ENCODE results near the gene ST8SIA4. TPM values are rescaled to one million over a fixed set of nuclear protein-coding genes. Genes with fewer than 3 reads are reported as not detected.

The ST8SIA4 gene
- 58.5 TPM for total RNA-seq (2013)
- polyA plus RNA-seq, result 10 to 100 TPM; 12.4 to 36.4 (median 30.7) TPM
- polyA minus RNA-seq, result 20.1 and 29.7 TPM in 2 replicates
- total RNA-seq, result 24.3 to 138 (median 95.9) reads per million in 11 experiments

GRCh38 chr5:100903039-100903887, at the start of gene ST8SIA4:
Gene ST8SIA4, minus strand, starts transcription at chr5:100903282. Its CDS starts 327 bp downstream, at chr5:100902955.
- H3K79me2 ChIP-seq (ENCODE audit: insufficient read depth, low read length), result peaks cover 52% of the 10 kb centered on the region
- peak within 1 kb of the TSS; percentile 72 to 86 (median 84) for H3K4me3 ChIP-seq (replicated peaks in 1 of 3; ENCODE audit: low read depth in 2 of 3, low read length in 3 of 3)
- H3K27me3 ChIP-seq (ENCODE audit: control insufficient read depth in 2 of 2, insufficient read depth in 2 of 2, low read length in 2 of 2), result no peaks in the 10 kb centered on the region
- Mint-ChIP-seq H3K27me3 (ENCODE audit: low read depth in 3 of 3) (no peaks in the 10 kb centered on the region), H3K4me3 (peak within 1 kb of the TSS; percentile 90 to 99), H3K27ac (peak within 1 kb of the TSS; percentile 93 to 99 (median 99)), H3K9me3 (no peaks in the 10 kb centered on the region), H3K4me1 (peaks cover 40% of the 10 kb centered on the region), H3K36me3 (peaks cover 10 to 11% of the 10 kb centered on the region in 2 donors)
- H3K36me3 ChIP-seq (replicated peaks in 1 of 2; ENCODE audit: control insufficient read depth in 1 of 2, insufficient read depth in 2 of 2, low read length in 2 of 2), result peaks cover 0 to under 1% of the 10 kb centered on the region in 2 donors
- H3K4me2 ChIP-seq (replicated peaks; ENCODE audit: extremely low read depth, low read length, poor library complexity, severe bottlenecking), result peak within 1 kb of the TSS; percentile 95
- TF ChIP-seq CTCF (IDR thresholded peaks at IDR 0.05), result no peak
- peak within 1 kb of the TSS; percentile 89 for H3K9ac ChIP-seq (ENCODE audit: insufficient read depth, low read length, poor library complexity, severe bottlenecking)
- 0% methylated on average over 30 of the region's 43 CpGs for WGBS (ENCODE audit: insufficient coverage)
- peaks cover 7% of the 10 kb centered on the region for H4K20me1 ChIP-seq (ENCODE audit: insufficient read depth, low read length)
- H2AFZ ChIP-seq (ENCODE audit: insufficient read depth, low read depth, low read length, poor library complexity, severe bottlenecking), result peak within 1 kb of the TSS; percentile 82
- no peaks in the 10 kb centered on the region for H3K9me3 ChIP-seq (replicated peaks in 1 of 2; ENCODE audit: control insufficient read depth in 1 of 2, insufficient read depth in 1 of 2, low read length in 2 of 2)
- peak; percentile 76 to 80 (median 78) for DNase-seq
- H3K4me1 ChIP-seq (ENCODE audit: control insufficient read depth in 1 of 2, insufficient read depth in 2 of 2, low read length in 2 of 2), result peaks cover 34 to 43% of the 10 kb centered on the region in 2 donors
- intact Hi-C loops (cut with micrococcal nuclease), result loop anchor here (5.0 to 10.0 kb wide), 4 partner anchors 58 to 126 kb away; no protein-coding TSS in a partner anchor
- peak within 1 kb of the TSS; percentile 96 to 98 for H3K27ac ChIP-seq (ENCODE audit: low read depth in 1 of 2, low read length in 2 of 2)

- Mint-ChIP-seq H3K27me3 (ENCODE audit: low read depth in 3 of 3) (no peaks in the 10 kb centered on the region), H3K27ac (no peak overlapping the region), H3K36me3 (no peaks in the 10 kb centered on the region), H3K9me3 (peaks cover 9 to 22% (median 17%) of the 10 kb centered on the region in 7 donors), H3K4me1 (peaks cover 7% of the 10 kb centered on the region), H3K4me3 (peak overlapping the region in 1 of 2 donors; percentile 3)
- intact Hi-C loops (cut with micrococcal nuclease), result no loop called here
- Histone ChIP-seq H3K4me3 (replicated peaks in 1 of 3; ENCODE audit: low read depth in 2 of 3, low read length in 3 of 3) (no peak overlapping the region), H2AFZ (ENCODE audit: insufficient read depth, low read depth, low read length, poor library complexity, severe bottlenecking) (peak overlapping the region; percentile 4), H3K27ac (ENCODE audit: low read depth in 1 of 2, low read length in 2 of 2) (no peak overlapping the region), H3K9me3 (replicated peaks in 1 of 2; ENCODE audit: control insufficient read depth in 1 of 2, insufficient read depth in 1 of 2, low read length in 2 of 2) (peaks cover 3 to 14% of the 10 kb centered on the region in 2 donors), H3K4me1 (ENCODE audit: control insufficient read depth in 1 of 2, insufficient read depth in 2 of 2, low read length in 2 of 2) (no peaks in the 10 kb centered on the region), H3K4me2 (replicated peaks; ENCODE audit: extremely low read depth, low read length, poor library complexity, severe bottlenecking) (no peak overlapping the region), H3K27me3 (ENCODE audit: control insufficient read depth in 2 of 2, insufficient read depth in 2 of 2, low read length in 2 of 2) (no peaks in the 10 kb centered on the region), H3K9ac (ENCODE audit: insufficient read depth, low read length, poor library complexity, severe bottlenecking) (no peak overlapping the region), H4K20me1 (ENCODE audit: insufficient read depth, low read length) (no peaks in the 10 kb centered on the region), H3K79me2 (ENCODE audit: insufficient read depth, low read length) (no peaks in the 10 kb centered on the region), H3K36me3 (replicated peaks in 1 of 2; ENCODE audit: control insufficient read depth in 1 of 2, insufficient read depth in 2 of 2, low read length in 2 of 2) (no peaks in the 10 kb centered on the region)
- TF ChIP-seq CTCF (IDR thresholded peaks at IDR 0.05), result no peak
- WGBS (ENCODE audit: insufficient coverage), result no CpG with 5 or more reads among the region's 4 CpGs
- peak; percentile 12 to 53 (median 20) for DNase-seq
These were observed 47.9 kb upstream of the ST8SIA4 start for GRCh38 chr5:100950985-100951384.
